Epithelial cell of esophagus (primary cell): ENCODE results near the gene CTNND2.

Experiments used
- DNase-seq: peaks from one replicate; pipeline ENCODE4 v3.0.0; 2010; ENCODE audit warnings: low read depth
- H3K4me3 ChIP-seq: 2 replicates; pipeline ENCODE4 v1.5.1; 2011; ENCODE audit warnings: mild to moderate bottlenecking, low read length, control low read depth
- TF ChIP-seq, protein P1 (sequence below): IDR thresholded peaks from 2 replicates; pipeline ENCODE4 v1.5.1; 2011; ENCODE audit warnings: low read depth, mild to moderate bottlenecking, low read length, control low read depth, inconsistent platforms; ENCODE audit not compliant: insufficient read depth; ENCODE audit errors: missing control alignments

CTNND2 gene

DNA sequence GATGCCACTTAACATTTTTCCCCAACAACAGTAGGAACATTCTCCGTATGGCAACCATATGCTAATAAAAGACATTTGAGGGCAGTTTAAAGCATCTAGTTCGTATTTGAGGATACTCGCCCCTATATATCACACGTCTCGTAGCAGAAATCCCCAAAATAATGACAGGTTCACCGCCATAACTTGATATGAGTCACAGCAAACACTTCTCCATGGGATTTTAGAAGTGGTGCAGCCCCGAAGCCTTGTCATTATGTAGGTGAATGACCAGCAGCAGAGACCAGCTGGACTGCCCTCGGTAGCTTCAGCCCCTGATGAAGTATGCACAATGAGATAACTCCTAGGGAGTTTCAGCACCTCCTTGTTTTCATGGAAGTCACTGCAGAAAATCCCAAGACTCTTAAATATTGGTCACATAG lies 2.0 kb downstream of the CTNND2 start:
- TF ChIP-seq, protein P1, sequence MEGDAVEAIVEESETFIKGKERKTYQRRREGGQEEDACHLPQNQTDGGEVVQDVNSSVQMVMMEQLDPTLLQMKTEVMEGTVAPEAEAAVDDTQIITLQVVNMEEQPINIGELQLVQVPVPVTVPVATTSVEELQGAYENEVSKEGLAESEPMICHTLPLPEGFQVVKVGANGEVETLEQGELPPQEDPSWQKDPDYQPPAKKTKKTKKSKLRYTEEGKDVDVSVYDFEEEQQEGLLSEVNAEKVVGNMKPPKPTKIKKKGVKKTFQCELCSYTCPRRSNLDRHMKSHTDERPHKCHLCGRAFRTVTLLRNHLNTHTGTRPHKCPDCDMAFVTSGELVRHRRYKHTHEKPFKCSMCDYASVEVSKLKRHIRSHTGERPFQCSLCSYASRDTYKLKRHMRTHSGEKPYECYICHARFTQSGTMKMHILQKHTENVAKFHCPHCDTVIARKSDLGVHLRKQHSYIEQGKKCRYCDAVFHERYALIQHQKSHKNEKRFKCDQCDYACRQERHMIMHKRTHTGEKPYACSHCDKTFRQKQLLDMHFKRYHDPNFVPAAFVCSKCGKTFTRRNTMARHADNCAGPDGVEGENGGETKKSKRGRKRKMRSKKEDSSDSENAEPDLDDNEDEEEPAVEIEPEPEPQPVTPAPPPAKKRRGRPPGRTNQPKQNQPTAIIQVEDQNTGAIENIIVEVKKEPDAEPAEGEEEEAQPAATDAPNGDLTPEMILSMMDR: no peak
- DNase-seq: no peak
- no peak overlapping the region for H3K4me3 ChIP-seq

DNA sequence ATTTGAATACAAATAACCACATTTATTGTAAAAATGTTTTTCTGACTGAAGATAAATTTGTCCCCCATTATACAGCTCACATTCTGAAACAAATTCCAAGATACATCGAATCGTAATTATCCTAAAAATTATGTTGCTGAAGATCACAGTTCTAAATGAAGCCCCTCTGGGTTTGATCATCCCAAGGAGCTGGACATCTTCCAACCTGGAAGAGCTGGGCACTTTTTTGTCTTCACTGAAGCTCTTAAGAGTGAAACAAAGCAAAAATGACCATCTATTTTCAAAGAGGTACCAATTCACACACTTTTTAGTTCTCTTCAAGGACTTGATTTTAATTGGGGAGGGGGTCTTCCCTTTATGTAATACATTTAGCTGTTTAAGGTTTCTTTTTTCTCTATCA lies 5.5 kb downstream of the CTNND2 start:
- TF ChIP-seq, protein P1: no peak
- H3K4me3 ChIP-seq: no peak overlapping the region
- DNase-seq: no peak

DNA sequence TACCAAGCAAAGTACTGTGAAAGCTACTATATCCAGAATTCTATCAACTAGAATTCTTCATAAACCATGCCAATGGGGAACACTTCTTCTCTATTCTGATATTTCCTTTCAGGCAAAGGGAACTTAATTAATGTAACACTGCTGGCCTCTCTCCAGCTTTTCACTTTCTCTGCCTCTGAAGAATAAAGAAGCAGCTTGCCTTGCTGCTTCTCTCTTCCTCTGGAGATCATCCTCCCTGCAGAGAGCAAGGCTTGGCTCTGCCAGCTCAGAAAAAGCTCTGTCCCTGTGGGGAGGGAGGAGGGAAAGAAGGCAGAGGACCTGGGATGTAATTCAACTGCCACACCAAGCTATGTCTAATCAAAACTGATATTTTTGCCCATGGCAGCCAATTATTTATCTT lies 6.5 kb downstream of the CTNND2 start:
- DNase-seq: no peak
- TF ChIP-seq, protein P1: no peak

DNA sequence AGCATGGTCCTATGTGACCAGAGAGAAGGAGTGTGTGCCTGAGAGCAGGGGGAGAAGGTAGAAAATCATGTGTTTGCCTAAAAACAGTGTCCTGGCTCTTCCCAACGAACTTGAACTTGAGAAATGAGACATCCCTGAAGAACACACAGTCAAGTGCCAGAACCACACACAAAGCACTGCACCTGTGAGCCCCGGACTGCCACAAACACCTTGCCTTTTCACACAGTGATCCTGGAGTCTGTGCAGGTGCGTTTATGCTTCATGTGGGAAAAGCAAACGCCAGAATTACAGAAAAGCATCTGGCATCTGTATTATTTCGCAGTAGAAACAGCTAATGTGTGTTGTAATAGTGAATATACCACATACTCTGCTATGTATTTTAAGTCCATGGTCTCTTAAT lies 9.3 kb downstream of the CTNND2 start:
- no peak overlapping the region for H3K4me3 ChIP-seq
- DNase-seq: no peak
- TF ChIP-seq, protein P1: no peak

More for the DNA sequence above, 6.5 kb downstream of the CTNND2 start:
- H3K4me3 ChIP-seq: no peak overlapping the region

DNA sequence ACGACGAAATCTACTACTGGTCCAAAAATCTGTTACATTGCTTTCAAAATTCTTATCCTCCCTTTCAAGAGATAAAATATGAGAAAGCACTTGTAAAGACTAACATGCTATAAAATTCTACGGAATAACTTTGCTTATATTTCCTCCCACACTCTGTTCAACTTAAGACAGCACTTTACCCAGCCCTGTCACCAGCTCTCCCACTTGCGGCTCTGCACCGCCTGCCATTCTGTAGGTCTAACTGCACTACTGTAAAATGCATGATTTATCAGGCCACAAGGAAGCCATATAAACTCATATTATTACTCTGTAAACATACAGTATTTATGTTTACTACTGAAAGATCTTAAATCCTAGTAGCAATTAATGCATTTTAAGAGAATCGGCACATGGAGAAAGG lies 11.4 kb downstream of the CTNND2 start:
- TF ChIP-seq, protein P1: no peak
- H3K4me3 ChIP-seq: no peak overlapping the region
- DNase-seq: no peak

DNA sequence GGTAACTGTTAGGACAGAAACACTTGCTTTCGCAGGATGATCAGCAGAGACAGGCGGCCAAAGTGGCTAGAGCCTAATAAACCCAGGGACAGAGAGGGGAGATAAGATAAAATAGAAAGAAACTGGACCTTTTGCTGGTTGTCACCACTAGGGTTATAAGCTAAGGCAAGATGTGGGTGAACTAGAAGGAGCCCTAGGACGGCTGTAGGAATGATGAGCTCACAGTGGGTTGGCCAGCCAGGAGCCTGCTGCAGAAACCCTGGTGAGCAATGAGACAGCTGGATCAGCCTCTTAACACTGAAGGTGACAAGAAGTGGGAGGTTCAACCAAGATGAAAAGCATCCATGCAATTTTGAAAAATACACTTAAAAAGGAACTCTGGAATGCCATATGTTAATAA lies 13.5 kb downstream of the CTNND2 start:
- no peak for DNase-seq
- no peak overlapping the region for H3K4me3 ChIP-seq
- TF ChIP-seq, protein P1: no peak

DNA sequence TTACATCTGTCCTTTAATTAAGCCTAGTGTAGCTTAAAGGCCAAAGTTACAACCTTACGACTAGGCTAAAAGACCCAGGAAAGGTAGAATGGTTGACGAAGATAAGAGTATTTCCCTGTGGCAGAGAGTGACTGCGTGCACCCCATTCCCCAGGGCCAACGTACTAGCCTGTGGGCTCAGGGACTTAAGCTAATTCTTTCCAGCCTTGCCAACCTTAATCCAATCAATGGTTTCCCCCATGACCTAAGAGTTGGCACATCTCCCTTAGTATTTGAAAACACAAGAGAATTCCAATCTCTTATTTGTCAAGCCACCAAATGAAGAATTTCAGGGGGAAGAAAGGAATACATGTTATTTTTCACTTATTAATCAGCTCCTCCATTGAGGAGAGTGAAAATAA lies 16.0 kb downstream of the CTNND2 start:
- H3K4me3 ChIP-seq: no peak overlapping the region
- DNase-seq: no peak
- TF ChIP-seq, protein P1: no peak
